Spleen (tissue), 11 donors: ENCODE data around the gene ZSCAN18. TPM values are rescaled to one million over a fixed set of nuclear protein-coding genes. Genes with fewer than 3 reads are reported as not detected.

Source experiments
- DNase-seq: peaks from one replicate; pipeline ENCODE4 v3.0.0-alpha.2; 2020
- H3K27ac ChIP-seq, 8 donors: fragments of 200-600 bp; sonication (generic) in 7 of 8; 1 replicate in 4 of 8; 2 replicates in 4 of 8; pipeline versions ENCODE4 v1.5.0 to v1.8.0; 2016 to 2021; ENCODE audit warnings: inconsistent platforms in 4 of 8, mild to moderate bottlenecking in 4 of 8, moderate library complexity in 1 of 8
- H3K27me3 ChIP-seq, 7 donors: fragments of 200-600 bp; sonication (generic) in 6 of 7; replicated peaks in 1 of 7; 1 replicate in 4 of 7; 2 replicates in 3 of 7; pipeline versions ENCODE4 v1.5.0 to v1.8.0; 2016 to 2021; ENCODE audit warnings: inconsistent platforms in 3 of 7, mild to moderate bottlenecking in 1 of 7
- H3K36me3 ChIP-seq, 6 donors: fragments of 200-600 bp; sonication (generic) in 5 of 6; 1 replicate in 4 of 6; 2 replicates in 2 of 6; pipeline versions ENCODE4 v1.5.0 to v1.8.0; 2016 to 2021; ENCODE audit warnings: inconsistent platforms in 2 of 6
- H3K4me1 ChIP-seq, 6 donors: fragments of 200-600 bp; sonication (generic) in 5 of 6; 1 replicate in 3 of 6; 2 replicates in 3 of 6; pipeline versions ENCODE4 v1.5.0 to v1.8.0; 2016 to 2021; ENCODE audit warnings: inconsistent platforms in 3 of 6
- H3K4me3 ChIP-seq, 8 donors: fragments of 200-600 bp; sonication (generic) in 7 of 8; 1 replicate in 4 of 8; 2 replicates in 4 of 8; pipeline versions ENCODE4 v1.5.0 to v1.8.0; 2016 to 2021; ENCODE audit warnings: inconsistent platforms in 4 of 8, mild to moderate bottlenecking in 4 of 8, moderate library complexity in 2 of 8
- H3K9me3 ChIP-seq, 8 donors: fragments of 200-600 bp; sonication (generic) in 7 of 8; 1 replicate in 4 of 8; 2 replicates in 4 of 8; pipeline versions ENCODE4 v1.5.0 to v1.8.0; 2016 to 2021; ENCODE audit warnings: inconsistent platforms in 4 of 8
- POLR2A ChIP-seq, 3 donors: fragments of 450-650 bp; IDR thresholded peaks; one replicate each; pipeline ENCODE4 v1.5.1; 2017; ENCODE audit warnings: antibody characterized with exemption in 3 of 3, mild to moderate bottlenecking in 1 of 3
- POLR2AphosphoS5 ChIP-seq, 3 donors: sonication (generic); formaldehyde crosslinking; IDR thresholded peaks; one replicate each; pipeline ENCODE4 v1.5.1; 2017; ENCODE audit warnings: antibody characterized with exemption in 3 of 3
- WGBS, 5 donors: extraction: QIAGEN DNeasy Blood & Tissue Kit in 3 of 5; methylation state at CpG; one replicate each; pipeline versions ENCODE4 v1.1.5 to v1.1.7; 2013 to 2018; 5-methylcytosine and 5-hydroxymethylcytosine counted together
- intact Hi-C: fragments of 100-400 bp; cut with DNase I; formaldehyde crosslinking; loops from one replicate; pipeline ENCODE4 v1.15.0; 2023; ENCODE audit warnings: low total_unique reads
- polyA plus RNA-seq, 3 donors: library from polyadenylated mRNA; stranded (reverse); fragments of 200-250 nt; gene quantifications; one replicate each; pipeline ENCODE4 v1.2.1, GENCODE V29; 2013
- total RNA-seq, 7 donors: library from RNA; depleted of rRNA in 3 of 7; stranded (reverse); fragments of >200 nt in 3 of 7; fragmentation: NEBNext Ultra II Directional in 4 of 7; extraction: Animal tissue kit (Norgen Biotek cat#: 25700) in 4 of 7; gene quantifications; one replicate each; pipeline versions ENCODE4 v1.1.0 to v1.2.1, GENCODE V29; 2016 to 2021
- TF ChIP-seq, protein P1 (sequence below), 11 experiments: fragments of 200-600 bp in 7 of 11; fragments of 450-650 bp in 4 of 11; sonication (generic) in 4 of 11; IDR thresholded peaks in 8 of 11; conservative IDR thresholded peaks in 3 of 11; 1 replicate in 7 of 11; 2 replicates in 4 of 11; pipeline versions ENCODE4 v1.4.0 to v1.8.0; 2016 to 2021; ENCODE audit warnings: antibody characterized with exemption in 11 of 11, inconsistent platforms in 4 of 11, mild to moderate bottlenecking in 1 of 11
- donor health status: healthy with polysubstance abuse.
- donor health status: DM: no; HTN: no; CAD: no; lungs with moderate emphysema.
- donor health status: DM: no; HTN: no; CAD: no.
- donor health status: Bipolar disorder and iron deficiency.
- donor health status: healthy.
- donor health status: DM: no; HTN: no; CAD: no.
- donor health status: DM: yes; HTN: yes; CAD: no.

ZSCAN18 gene
- total and polyA plus RNA-seq, 10 donors: 39.8 to 71.7 (median 57.2) TPM

DNA sequence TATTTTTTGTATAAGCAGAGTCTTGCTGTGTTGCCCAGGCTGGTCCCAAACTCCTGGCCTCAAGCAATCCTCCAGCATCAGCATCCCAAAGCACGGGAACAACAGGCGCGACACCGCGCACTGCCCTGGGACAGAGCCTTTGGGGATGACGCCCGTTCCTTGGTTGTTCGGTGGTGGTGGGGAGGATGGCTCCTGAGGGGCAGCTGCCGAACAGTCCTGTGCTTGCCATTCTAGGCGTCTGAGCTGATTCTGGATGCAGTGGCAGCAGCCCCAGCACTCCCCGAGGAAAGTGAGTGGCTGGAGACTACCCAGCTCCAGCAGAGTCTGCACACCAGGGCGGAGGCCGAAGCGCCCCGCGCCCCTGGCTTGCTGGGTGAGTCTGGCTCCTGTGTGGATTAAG, 45.8 kb downstream of the ZSCAN18 start:
- Histone ChIP-seq H3K4me3 (no peak overlapping the region), H3K9me3 (peaks cover 0 to 100% (median 75%) of the 10 kb centered on the region in 8 donors), H3K4me1 (peaks cover 0 to 5% (median 0%) of the 10 kb centered on the region in 6 donors), H3K27ac (no peak overlapping the region), H3K27me3 (peaks cover 0 to 23% (median 0%) of the 10 kb centered on the region in 7 donors), H3K36me3 (no peaks in the 10 kb centered on the region)
- TF ChIP-seq POLR2A (IDR thresholded peaks at IDR 0.05) (no peak), POLR2AphosphoS5 (IDR thresholded peaks at IDR 0.05) (no peak)
- TF ChIP-seq, protein P1, sequence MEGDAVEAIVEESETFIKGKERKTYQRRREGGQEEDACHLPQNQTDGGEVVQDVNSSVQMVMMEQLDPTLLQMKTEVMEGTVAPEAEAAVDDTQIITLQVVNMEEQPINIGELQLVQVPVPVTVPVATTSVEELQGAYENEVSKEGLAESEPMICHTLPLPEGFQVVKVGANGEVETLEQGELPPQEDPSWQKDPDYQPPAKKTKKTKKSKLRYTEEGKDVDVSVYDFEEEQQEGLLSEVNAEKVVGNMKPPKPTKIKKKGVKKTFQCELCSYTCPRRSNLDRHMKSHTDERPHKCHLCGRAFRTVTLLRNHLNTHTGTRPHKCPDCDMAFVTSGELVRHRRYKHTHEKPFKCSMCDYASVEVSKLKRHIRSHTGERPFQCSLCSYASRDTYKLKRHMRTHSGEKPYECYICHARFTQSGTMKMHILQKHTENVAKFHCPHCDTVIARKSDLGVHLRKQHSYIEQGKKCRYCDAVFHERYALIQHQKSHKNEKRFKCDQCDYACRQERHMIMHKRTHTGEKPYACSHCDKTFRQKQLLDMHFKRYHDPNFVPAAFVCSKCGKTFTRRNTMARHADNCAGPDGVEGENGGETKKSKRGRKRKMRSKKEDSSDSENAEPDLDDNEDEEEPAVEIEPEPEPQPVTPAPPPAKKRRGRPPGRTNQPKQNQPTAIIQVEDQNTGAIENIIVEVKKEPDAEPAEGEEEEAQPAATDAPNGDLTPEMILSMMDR (IDR thresholded peaks at IDR 0.05 in 8 of 11, conservative IDR thresholded peaks at IDR 0.05 in 3 of 11): no peak
- 92 to 98% (median 96%) methylated on average over 15 to 16 of the region's 16 CpGs for WGBS, 5 donors
- no peak for DNase-seq
- intact Hi-C loops: no loop called here

DNA sequence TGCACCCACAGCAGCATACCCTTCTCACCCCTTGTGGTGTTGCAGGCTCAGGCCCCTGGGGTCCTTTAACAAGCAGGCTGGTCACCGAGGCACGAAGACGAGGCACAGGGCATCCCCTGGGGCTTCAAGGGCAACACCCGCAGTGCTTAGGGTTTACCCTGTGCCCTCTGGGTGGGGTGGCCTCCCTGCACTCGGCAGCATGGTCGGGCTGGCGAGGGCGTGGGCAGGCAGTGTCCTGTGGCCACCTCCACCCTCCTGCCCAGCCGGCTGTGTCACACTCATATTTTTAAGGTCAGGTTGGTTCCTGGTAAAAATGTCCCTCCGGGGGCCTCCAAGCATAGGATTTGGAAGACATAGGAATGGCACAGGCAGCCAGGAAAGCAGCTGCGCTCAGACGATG, 50.4 kb downstream of the ZSCAN18 start:
- Histone ChIP-seq H3K27me3 (peaks cover 0 to 4% (median 0%) of the 10 kb centered on the region in 7 donors), H3K9me3 (peaks cover 0 to 100% (median 100%) of the 10 kb centered on the region in 8 donors), H3K4me3 (no peak overlapping the region), H3K36me3 (no peaks in the 10 kb centered on the region), H3K27ac (no peak overlapping the region), H3K4me1 (no peaks in the 10 kb centered on the region)
- TF ChIP-seq POLR2AphosphoS5 (IDR thresholded peaks at IDR 0.05): no peak
- TF ChIP-seq, protein P1 (IDR thresholded peaks at IDR 0.05 in 8 of 11, conservative IDR thresholded peaks at IDR 0.05 in 3 of 11): no peak
- no peak for TF ChIP-seq POLR2A (IDR thresholded peaks at IDR 0.05)
- intact Hi-C loops: no loop called here
- DNase-seq: no peak
- 91 to 93% (median 92%) methylated on average over 11 to 12 of the region's 12 CpGs for WGBS, 5 donors

DNA sequence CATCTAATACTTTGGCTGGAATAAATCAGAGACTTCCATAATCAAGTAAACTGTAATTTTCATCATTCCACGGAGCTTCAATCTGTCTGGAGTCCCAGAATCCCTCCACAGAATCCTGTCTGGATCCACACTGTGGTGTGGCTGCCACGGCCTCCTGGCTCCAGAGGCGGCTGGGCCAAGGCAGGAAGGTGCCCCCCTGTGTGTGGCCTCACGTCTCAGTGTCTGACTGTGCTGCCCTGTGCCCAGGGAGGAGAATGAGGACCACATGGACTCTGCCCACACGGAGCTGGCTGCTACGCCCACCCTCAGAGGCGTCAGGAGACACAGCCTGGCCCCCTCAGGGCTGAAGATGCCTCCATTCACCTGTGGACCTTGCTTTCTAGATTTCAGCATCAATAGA, 51.2 kb downstream of the ZSCAN18 start:
- Histone ChIP-seq H3K36me3 (no peaks in the 10 kb centered on the region), H3K27ac (no peak overlapping the region), H3K27me3 (peaks cover 0 to 6% (median 0%) of the 10 kb centered on the region in 7 donors), H3K4me3 (no peak overlapping the region), H3K4me1 (no peaks in the 10 kb centered on the region), H3K9me3 (peaks cover 0 to 100% (median 100%) of the 10 kb centered on the region in 8 donors)
- WGBS, 5 donors: 77 to 93% (median 86%) methylated on average over 4 to 7 of the region's 7 CpGs
- no peak for DNase-seq
- intact Hi-C loops: no loop called here
- TF ChIP-seq, protein P1 (IDR thresholded peaks at IDR 0.05 in 8 of 11, conservative IDR thresholded peaks at IDR 0.05 in 3 of 11): no peak
- no peak for TF ChIP-seq POLR2AphosphoS5 (IDR thresholded peaks at IDR 0.05)
- no peak for TF ChIP-seq POLR2A (IDR thresholded peaks at IDR 0.05)

DNA sequence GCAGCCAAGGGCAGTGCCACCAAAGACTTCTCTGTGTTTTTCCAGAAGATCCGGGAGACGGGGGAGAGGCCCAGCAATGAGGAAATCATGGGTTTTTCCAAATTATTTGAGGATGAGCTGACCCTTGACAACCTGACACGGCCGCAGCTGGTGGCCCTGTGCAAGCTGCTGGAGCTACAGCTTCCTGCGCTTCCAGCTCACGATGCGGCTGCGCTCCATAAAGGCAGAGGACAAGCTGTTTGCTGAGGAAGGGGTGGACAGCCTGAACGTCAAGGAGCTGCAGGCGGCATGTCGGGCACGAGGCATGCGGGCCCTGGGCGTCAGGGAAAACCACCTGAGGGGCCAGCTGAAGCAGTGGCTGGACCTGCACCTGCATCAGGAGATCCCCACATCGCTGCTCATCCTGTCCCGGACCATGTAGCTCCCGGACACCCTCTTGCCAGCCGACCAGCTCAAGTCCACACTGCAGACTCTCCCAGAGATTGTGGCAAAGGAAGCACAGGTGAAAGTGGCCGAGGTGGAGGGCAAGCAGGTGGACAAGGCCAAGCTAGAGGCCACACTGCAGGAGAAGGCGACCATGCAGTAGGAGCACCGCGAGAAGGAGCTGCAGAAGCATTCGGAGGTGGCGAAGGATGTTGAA, 52.5 kb downstream of the ZSCAN18 start:
- no peak for TF ChIP-seq POLR2AphosphoS5 (IDR thresholded peaks at IDR 0.05)
- no peak for TF ChIP-seq POLR2A (IDR thresholded peaks at IDR 0.05)
- no peaks in the 10 kb centered on the region for H3K4me1 ChIP-seq
- no peak for DNase-seq
- peaks cover 0 to 100% (median 100%) of the 10 kb centered on the region in 8 donors for H3K9me3 ChIP-seq
- H3K4me3 ChIP-seq: no peak overlapping the region
- intact Hi-C loops: no loop called here
- H3K27ac ChIP-seq: no peak overlapping the region
- peaks cover 0 to 6% (median 0%) of the 10 kb centered on the region in 7 donors for H3K27me3 ChIP-seq
- 93 to 95% (median 94%) methylated on average over 23 to 24 of the region's 24 CpGs for WGBS, 5 donors
- no peaks in the 10 kb centered on the region for H3K36me3 ChIP-seq
